Right forelimb (tissue), 1 donor: ENCODE data around the gene LRP1.
"Not testable (repeated sequence)": the region's sequence is repeated elsewhere in the genome, so short reads cannot be mapped to it uniquely, and the experiment has no call there.

Source experiments
- DNase-seq: peaks from one replicate; pipeline ENCODE4 v3.0.0-alpha.2; 2018

The LRP1 gene

DNA sequence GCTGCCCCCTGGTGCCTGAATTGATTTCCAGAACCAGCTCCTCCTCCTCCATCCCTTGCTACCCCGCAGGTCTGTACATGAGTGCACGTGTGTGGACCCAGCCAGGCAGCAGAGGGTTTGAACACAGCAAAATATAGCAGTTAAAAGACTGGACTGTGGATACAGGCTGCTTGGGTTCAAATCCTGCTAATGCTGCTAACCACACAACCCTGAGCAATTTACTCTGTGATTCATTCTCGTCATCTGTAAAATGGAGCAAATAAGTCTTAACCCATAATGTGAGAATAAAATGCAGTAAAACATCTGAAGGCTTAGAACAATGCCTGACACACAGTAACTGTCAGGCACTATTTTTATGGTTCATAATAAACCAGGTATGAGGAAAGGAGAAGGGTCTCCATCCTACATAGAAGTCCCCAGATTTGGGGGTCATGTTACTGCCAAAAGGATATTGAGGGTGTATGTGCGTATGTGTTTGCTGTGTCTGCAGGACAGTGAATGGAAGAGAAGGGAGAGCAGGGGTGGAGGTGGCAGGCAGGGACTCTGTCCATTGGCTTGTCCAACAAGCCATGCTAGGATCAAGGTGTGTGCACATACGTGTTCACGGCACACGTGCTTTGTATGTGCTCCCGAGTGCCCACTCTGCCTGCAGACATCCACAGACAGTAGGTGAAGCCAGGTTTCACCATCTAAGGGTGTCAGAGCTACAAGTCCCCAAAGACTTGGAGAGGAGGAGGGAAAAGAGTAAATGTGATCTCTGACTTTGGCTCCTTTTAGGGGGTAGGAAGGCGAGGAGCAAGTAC, 15.6 kb upstream of the LRP1 start:
- DNase-seq: peak; percentile 34

DNA sequence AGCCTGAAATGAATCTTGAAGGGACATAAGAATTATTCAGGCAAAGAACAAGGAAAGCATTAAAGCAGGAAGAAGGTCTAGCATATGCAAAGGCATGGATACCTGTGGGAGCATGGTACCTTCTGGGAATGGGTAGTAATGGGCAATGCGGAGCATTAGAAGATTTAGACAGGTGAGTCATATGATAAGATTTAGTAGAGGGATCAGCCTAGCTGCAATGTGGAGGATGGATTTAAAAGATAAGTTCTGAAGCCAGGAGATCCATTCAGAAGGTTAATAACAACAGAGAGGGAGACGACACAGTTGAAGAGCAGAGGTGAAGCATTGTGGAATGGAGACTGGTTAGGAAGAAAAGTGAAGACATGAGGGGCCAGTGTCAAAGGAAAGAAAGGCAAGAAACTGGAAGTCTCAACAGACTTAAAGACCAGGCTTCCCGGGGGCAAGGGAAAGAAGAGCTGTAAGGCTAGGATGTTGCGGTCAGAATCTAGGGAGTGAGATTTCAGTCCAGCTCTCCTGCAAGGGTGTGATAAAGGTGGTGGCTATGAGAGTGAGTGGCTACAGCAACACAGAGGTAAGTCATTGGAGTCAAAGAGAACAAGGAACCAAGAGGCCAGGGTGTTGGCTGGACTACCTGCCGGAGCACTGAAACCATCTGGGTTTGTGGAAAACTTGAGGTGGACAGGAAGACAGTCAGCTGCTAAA, 11.6 kb upstream of the LRP1 start:
- no peak for DNase-seq

DNA sequence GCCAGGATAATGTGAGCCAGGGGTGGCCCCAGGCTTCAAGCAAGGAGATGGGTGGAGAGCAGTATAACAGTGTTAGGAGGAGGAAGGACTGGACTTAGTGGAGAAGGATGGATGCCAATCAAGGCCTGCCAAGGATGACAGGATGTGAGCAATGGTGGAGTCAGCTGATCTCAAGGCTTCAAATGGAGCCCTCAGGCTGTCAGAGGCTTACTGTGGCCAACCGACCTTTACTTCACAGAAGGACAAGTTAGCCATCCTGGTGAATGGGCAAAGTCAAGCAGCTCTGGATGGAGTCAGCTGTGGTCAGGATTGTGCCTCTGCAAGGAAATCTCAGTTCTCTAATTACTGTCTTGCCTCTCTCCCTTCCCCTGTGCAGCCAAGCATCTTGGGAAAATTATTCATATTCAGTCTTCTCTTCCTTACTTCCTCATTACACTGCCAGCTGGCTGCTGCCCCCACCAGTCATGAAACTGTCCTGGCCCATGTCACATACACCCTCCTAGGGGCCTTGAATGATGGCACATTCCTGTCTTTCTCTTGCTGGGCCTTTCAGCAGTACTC, 9.5 kb upstream of the LRP1 start:
- DNase-seq: no peak

DNA sequence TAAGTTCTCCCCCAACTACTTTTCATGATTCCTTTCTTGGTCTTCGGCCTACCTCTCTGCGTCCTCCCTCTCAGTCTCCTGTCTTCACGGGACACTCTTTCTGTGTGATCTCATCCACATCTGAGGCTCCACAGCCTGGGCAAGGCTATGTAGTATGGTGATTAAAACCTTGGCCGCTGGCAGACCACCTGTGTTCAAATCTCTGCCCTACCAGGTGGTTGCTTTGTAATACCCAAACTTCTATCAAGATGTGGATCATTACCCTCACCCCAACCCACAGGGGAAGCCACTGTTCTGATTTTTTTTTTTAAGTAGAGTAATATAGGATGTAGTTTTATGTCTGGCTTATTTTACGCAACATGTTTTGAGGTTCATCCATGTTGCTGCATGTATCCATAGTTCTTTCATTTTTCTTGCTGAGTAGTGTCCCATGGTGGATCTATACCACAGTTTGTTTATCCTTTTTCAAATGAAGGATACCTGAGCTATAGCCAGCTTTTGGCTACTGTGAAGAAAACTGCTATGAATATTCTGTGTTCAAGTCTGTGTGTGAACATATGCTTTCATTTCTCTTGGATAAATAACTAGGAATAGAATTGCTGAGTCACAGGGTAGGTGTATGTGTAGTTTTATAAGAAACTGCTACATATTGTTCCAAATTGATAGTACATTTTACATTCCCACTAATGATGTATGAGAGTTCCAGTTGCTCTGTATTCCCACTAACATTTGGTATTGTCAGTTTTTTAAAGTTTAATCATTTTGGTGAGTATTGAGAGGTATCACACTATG, 8.8 kb upstream of the LRP1 start:
- DNase-seq: no peak

DNA sequence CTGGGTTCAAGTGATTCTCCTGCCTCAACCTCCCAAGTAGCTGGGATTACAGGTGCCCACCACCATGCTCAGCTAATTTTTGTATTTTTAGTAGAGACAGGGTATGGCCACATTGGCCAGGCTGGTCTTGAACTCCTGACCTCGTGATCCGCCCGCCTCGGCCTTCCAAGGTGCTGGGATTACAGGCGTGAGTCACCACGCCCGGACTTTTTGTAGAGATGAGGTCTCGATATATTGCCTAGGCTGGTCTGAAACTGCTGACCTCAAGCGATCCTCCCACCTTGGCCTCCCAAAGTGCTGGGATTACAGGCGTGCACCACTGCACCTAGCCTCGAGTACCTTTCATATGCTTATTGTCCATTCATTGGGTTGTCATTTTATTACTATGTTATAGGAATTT, 7.6 kb upstream of the LRP1 start:
- DNase-seq: not testable (repeated sequence)

DNA sequence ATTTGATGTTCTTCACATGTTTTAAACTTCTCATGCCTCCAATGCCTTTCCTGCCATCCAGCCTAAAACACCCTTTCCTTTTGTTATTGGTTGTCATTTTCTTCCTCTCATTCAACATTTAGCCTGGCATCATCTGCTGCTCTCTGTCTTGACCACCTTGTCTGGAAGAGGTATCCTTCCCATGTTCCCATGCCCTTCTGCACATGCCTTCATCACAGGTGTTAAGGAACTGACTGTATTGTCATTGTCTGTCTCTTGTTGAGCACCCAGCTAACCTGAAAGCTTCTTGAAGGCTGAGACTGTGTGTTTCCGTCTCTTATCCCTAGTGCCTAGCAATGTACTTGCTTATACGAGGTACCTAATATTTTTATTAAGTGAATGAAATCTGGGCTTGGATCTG, 4.5 kb upstream of the LRP1 start:
- no peak for DNase-seq

DNA sequence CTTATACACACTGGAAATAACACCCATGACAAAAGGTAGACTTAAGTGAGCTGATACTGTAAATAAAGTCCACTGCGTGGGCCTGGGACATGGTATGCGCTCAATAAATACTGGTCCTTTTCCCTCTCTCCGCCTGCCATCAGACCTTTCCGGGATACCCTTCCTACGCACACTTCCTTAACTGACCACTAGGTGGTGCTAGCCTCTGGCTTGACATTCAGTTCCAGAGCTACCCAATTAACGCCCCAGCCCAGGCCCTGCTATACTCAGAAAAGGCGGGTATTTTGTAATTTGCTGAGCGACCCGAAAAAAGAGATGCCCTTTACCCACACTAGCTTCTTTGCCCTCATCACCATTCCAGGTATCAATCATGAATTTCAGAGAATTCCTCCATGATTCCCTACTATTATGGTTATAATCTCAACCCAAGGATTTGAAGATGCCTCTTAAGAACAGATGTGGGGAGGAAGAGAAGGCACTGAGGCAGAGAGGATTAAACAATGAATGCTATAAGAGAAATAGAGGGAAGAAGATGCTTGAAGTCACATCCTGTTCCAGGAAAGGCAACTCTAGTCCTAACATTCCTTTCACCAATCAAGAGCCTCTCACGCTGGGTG, 3.9 kb upstream of the LRP1 start:
- peak; percentile 82 for DNase-seq

DNA sequence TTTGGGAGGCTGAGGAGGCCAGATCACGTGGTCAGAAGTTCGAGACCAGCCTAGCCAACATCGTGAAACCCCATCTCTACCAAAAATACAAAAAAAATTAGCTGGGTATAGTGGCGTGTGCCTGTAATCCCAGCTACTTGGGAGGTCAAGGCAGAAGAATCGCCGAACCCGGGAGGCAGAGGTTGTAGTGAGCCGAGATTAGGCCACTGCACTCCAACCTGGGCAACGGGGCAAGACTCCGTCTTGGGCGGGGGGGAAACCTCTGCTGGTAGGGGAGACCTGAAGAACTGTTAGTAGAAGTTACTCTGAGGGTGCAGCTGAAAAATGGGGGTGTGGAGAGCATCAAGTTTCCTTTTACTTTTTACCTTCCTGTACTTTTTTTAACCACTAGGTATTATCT, 2.2 kb upstream of the LRP1 start:
- no peak for DNase-seq

DNA sequence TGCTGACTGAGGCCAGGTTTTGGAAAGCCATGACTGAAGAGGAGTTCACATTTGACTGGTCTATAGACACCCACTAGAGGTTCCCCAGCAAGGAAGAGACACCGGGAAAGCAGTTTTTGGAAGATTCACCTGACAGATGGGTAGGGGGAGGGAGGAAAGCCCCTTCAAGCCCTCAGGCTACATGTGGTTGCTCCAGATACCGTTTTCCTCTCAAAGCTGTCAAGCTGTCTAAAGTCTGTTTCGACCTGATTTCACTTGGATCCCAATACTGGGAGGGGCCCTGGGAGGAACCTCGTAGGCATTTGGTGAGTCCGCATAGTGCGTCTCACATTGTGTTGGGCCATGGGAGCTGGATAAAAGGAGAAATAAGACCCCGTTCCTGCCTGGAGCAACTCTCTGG, 1.7 kb upstream of the LRP1 start:
- no peak for DNase-seq

DNA sequence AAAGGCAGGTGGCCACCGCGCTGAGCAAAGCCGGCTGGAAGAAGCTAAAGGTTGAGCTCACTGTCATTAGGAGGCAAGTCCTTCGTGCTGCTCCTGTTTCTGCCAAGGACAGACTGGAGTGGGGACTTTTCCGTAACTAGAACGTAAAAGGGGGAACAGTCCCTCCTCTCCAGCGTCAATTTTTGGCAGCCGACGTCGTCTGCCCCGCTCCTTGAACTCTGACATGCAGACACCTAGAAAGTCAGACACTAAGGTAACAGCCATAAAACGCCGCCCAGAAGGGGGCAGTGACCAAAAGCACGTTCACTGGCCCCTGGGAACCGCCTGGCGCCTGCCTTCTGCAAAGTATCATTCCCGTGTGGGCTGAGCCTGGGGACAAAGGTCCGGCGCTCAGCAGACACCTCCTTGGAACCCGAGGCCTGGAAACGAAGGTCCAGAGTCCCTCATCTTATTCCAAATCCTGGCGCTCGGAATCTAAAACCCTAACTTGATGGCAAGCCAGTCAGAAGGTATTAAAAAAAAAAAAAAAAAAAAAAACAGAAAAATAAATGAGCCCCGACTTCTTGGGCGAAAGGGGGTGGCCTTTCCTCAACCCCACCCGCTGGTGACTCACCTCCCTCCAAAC, 1.1 kb upstream of the LRP1 start:
- peak; percentile 64 for DNase-seq

DNA sequence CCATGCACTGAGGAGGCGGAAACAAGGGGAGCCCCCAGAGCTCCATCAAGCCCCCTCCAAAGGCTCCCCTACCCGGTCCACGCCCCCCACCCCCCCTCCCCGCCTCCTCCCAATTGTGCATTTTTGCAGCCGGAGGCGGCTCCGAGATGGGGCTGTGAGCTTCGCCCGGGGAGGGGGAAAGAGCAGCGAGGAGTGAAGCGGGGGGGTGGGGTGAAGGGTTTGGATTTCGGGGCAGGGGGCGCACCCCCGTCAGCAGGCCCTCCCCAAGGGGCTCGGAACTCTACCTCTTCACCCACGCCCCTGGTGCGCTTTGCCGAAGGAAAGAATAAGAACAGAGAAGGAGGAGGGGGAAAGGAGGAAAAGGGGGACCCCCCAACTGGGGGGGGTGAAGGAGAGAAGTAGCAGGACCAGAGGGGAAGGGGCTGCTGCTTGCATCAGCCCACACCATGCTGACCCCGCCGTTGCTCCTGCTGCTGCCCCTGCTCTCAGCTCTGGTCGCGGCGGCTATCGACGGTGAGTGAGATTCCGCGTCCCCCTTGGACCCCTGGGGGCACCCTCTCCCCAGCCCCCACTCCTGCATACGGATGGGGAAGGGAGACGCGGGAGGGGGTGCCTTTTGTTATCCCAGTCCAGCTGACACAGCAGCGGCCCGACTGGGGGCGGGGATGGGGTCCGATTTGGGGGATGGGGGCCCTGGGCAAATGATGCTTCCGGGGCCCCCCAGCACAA, 400 bp downstream of the LRP1 start:
- no peak for DNase-seq

DNA sequence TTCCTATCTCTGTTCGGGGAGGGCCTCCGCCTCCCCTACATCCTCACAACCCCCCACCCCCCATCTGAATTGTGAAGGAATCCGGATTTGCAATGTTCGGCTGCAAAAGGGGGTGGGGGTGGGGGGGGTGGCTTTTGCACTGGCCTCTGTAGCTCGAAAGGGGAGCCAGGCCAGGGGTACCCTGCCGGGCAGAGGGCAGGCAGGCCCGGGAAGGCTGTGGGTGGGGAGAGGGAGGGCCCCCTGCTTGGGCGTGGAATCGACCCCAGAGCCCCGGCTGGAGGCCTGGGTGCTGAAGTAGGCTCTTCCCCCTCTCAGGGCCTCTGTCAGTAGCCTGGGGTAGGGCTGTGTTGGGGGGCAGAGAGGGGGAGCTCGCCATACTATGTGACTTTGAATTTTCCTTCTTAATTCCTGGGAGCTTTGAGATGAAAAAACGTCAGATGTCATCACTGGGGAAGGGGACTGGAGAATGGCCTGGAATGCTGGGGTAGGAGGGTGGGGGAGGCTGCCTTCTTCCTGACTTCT, 1.1 kb downstream of the LRP1 start:
- DNase-seq: peak; percentile 61

DNA sequence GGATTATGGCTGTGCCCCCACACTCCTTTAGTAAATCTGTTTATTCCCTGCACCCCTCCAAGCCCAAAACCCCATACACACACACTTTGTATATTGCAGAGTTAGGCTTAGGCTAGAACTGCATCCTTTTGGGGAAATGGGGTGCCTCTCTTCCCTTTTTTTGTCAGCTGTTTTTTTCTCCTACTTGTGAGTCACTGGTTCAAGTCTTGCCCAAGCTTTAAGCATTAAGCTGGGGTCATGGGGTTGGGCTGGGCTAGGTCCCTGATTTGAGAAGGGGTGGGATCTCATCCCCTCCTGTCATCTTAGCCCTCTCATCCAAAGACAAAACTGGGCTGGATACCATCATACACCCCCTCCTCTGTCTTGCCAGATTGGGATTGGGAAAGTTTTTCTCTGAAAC, 1.6 kb downstream of the LRP1 start:
- no peak for DNase-seq

DNA sequence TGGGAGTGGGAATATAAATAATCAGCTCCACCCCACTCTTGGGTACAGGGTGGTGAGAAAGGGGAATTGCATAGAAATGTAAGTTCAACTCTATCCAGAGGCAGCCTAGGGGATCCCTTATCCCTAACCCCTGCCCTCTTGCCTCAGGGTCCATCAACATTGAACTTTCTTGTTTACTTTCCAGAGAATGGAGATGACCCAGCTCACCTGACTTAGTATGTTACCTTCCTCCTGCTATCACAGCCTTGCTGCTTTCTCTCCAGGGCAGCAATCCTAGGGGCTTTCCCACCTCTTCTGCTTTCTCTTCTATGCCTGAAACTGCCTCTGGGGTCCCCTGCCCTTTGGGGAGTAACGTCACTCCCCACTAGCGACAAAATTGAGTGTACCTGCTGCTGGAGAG, 2.7 kb downstream of the LRP1 start:
- no peak for DNase-seq

DNA sequence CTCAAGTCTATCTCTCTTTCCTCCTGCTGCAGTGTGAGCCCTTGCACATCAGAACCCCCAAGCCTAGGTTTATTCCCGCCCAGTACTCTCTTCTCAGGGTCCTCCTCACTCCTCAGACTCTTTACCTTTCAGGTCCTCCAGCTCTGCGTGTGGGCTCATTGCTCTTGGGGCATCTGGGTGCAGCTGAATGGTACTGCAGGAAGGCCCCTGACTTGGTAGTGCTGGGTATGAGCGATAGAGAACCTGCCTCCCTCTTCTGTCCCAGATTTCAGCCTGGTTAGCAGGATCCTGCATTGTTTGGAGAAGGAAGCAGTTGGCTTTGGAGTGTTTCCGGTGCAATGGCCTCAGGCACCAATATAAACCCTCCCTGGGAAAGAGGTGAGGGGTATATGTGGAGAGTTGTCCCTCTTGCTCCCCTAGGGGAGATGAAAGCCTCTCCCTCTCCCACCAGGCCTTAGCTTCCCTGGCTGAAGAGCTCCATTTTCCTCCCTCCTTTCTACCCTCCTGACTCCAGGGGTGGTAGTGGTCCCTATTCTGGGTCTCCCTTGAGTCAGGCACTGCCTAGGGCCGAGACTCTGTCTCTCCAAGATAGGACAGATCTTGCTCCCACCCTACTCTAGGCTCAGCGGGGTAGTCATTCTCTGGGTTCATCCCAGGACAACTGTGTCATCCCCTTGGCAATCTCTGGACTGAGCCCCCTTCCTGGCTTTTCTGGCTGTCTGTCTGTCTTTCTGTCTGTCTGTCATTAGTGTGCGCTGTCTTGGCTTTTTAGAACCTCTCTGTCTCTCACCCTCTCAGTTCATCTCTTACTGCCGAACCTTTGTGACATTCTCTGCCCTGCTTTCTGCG, 3.8 kb downstream of the LRP1 start:
- no peak for DNase-seq

DNA sequence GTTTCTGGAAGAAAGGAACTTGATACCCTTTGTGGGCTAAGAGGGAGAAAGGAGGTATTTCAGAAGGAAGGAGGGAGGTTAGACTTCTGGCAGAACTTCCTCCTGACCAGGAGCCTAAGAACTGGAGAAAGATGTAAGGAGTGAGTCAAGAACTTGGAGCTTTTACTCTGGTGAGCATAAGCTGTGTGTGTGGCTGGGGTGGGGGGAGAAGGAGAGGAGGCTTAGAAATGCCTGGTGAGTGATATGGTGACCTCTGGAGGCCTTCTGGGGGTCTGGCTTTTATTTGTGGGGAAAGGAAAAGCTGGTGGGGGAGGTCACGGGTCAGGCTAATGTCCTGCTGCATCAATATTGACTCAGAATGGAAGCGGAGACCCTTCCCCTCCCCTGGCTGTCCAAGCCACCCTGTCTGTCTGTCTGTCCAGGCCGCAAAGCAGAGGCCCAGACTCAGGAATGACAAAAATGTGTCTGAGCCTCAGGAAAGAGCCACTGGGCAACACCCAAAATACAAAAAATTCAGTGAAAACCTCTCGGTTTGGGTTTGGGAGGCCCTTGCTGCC, 4.8 kb downstream of the LRP1 start:
- no peak for DNase-seq

DNA sequence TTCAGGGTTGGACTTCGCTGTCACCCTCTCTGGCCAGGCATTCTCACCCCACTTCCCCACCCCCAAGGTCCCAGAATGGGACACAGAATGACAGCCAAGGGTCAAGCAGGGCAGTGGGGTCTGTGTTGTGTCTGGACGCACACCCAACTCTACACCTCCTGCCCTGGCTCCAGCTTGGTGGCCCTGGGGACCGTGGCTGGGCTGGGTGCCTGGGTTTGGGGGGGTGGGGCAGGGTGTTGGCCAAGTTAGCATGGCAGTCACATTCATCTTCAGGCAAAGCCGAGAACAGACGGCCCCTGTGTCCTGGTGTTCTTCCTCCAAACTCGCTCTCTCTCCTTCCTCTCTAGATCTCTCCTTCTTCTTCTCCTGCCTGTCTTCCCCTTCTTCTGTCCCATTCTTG, 5.6 kb downstream of the LRP1 start:
- no peak for DNase-seq

DNA sequence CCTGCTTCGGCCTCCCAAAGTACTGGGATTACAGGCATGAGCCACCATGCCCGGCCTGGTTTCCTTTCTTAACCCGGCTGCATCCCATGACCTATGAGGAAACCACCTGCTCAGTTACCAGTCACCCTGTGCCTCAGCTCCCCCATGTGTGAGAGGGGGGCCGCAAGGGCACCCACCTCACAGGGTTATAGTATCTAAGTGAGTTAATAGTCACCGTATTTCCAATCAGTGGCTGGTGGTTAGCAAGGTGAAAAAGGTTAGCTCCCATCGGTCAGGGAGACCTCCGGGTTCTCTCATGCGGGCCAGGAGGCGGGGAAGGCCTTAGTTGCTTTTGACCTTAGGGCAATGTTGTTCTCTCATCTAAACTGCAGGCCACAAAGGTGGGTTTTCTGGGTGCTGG, 6.7 kb downstream of the LRP1 start:
- no peak for DNase-seq

DNA sequence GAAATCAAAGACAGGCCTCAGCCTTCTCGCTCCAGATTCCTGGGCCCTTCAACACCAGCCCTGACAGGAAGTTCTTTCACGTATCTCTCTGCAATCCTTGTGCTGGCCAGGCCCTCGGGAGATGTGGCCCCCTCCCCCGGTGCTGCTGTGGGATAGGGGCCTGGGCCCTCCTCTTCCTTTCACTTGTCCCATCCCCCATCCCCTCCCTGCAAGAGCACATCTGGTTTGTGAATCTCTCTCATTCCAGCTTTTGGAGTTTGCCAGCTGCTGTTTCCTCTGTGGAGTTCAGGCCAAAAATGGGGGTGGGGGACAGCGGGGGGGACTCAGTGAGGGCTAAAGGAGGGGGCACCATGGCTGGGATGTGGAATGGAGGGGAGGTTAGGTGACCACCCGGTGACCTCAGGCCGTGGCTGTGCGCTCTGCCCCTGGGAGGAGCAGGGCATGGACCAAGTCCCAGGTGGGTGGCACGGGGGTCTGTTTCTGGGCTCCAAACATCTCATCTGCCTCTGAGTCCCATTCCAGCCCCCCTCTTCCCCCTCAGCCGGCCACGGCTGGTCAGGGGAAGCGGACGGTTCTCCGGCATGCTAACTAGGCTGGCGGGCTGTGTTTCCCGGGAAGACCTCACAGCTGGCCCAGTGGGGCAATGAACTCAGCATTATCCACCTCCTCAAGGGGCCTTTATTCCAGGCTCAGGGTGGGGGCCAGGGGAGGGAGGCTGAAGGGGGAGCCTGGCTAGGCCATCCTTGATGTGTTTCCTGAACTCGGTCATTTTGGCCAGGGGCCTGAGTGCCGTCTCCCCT, 7.4 kb downstream of the LRP1 start:
- peak; percentile 90 for DNase-seq
